CD14-positive monocyte (primary cell): ENCODE measurements around the gene COTL1. TPM values are rescaled to one million over a fixed set of nuclear protein-coding genes. Genes with fewer than 3 reads are reported as not detected.

Experiments
- DNase-seq, 3 donors: peaks; one replicate each; pipeline ENCODE4 v3.0.0-alpha.2; 2011 to 2022
- H2AFZ ChIP-seq: 2 replicates; pipeline ENCODE4 v1.6.0; 2012; ENCODE audit warnings: mild to moderate bottlenecking, low read depth, low read length, inconsistent platforms; ENCODE audit not compliant: insufficient read depth, poor library complexity, severe bottlenecking
- H3K27ac ChIP-seq, 2 donors: 1 replicate in 1 of 2; 2 replicates in 1 of 2; pipeline ENCODE4 v1.5.1; 2012 to 2013; ENCODE audit warnings: low read length in 2 of 2, control low read depth in 1 of 2, inconsistent platforms in 1 of 2, low read depth in 1 of 2, mild to moderate bottlenecking in 1 of 2
- H3K27me3 ChIP-seq, 2 donors: one replicate each; pipeline versions ENCODE4 v1.6.0 to v1.6.1; 2011 to 2013; ENCODE audit warnings: low read length in 2 of 2; ENCODE audit not compliant: control insufficient read depth in 2 of 2, insufficient read depth in 2 of 2
- H3K36me3 ChIP-seq, 2 donors: replicated peaks in 1 of 2; 1 replicate in 1 of 2; 2 replicates in 1 of 2; pipeline versions ENCODE4 v1.5.1 to v1.6.1; 2012 to 2013; ENCODE audit warnings: low read length in 2 of 2, control low read depth in 1 of 2, inconsistent platforms in 1 of 2, mild to moderate bottlenecking in 1 of 2; ENCODE audit not compliant: insufficient read depth in 2 of 2, control insufficient read depth in 1 of 2
- H3K4me1 ChIP-seq, 2 donors: 1 replicate in 1 of 2; 2 replicates in 1 of 2; pipeline versions ENCODE4 v1.5.1 to v1.6.1; 2012 to 2013; ENCODE audit warnings: low read length in 2 of 2, control low read depth in 1 of 2, inconsistent platforms in 1 of 2, mild to moderate bottlenecking in 1 of 2, moderate library complexity in 1 of 2; ENCODE audit not compliant: insufficient read depth in 2 of 2, control insufficient read depth in 1 of 2
- H3K4me2 ChIP-seq: replicated peaks from 2 replicates; pipeline ENCODE3; 2012; ENCODE audit warnings: low read length, moderate library complexity, mild to moderate bottlenecking; ENCODE audit not compliant: poor library complexity, severe bottlenecking; ENCODE audit errors: extremely low read depth
- H3K4me3 ChIP-seq, 3 experiments: fragments of 200-600 bp in 1 of 3; sonication (generic) in 1 of 3; replicated peaks in 1 of 3; 1 replicate in 2 of 3; 2 replicates in 1 of 3; pipeline ENCODE4 v1.5.1; 2011 to 2013; ENCODE audit warnings: low read length in 3 of 3, mild to moderate bottlenecking in 3 of 3, control low read depth in 2 of 3, low read depth in 2 of 3, inconsistent platforms in 1 of 3, moderate library complexity in 1 of 3
- H3K79me2 ChIP-seq: 2 replicates; pipeline ENCODE4 v1.6.0; 2012; ENCODE audit warnings: mild to moderate bottlenecking, control low read depth, inconsistent platforms, low read length, moderate library complexity; ENCODE audit not compliant: insufficient read depth
- H3K9ac ChIP-seq: 2 replicates; pipeline ENCODE4 v1.6.0; 2017; ENCODE audit warnings: low read length, mild to moderate bottlenecking; ENCODE audit not compliant: insufficient read depth, poor library complexity, severe bottlenecking
- H3K9me3 ChIP-seq, 2 donors: replicated peaks in 1 of 2; 1 replicate in 1 of 2; 2 replicates in 1 of 2; pipeline versions ENCODE4 v1.5.1 to v1.6.1; 2012 to 2013; ENCODE audit warnings: low read length in 2 of 2, control low read depth in 1 of 2; ENCODE audit not compliant: control insufficient read depth in 1 of 2, insufficient read depth in 1 of 2
- H4K20me1 ChIP-seq: 2 replicates; pipeline ENCODE4 v1.6.0; 2012; ENCODE audit warnings: mild to moderate bottlenecking, low read length, control low read depth, moderate library complexity; ENCODE audit not compliant: insufficient read depth
- H3K27ac Mint-ChIP-seq, 7 donors: one replicate each; pipeline ENCODE4 v1.8.0; 2020; ENCODE audit warnings: mild to moderate bottlenecking in 7 of 7, mixed read lengths in 7 of 7, moderate library complexity in 6 of 7, inconsistent platforms in 2 of 7
- H3K27me3 Mint-ChIP-seq, 3 donors: one replicate each; pipeline ENCODE4 v1.8.0; 2021 to 2022; ENCODE audit warnings: low read depth in 3 of 3, mild to moderate bottlenecking in 3 of 3, mixed read lengths in 3 of 3, moderate library complexity in 3 of 3, inconsistent platforms in 1 of 3
- H3K36me3 Mint-ChIP-seq, 2 donors: one replicate each; pipeline ENCODE4 v1.8.0; 2020; ENCODE audit warnings: mixed read lengths in 2 of 2, inconsistent platforms in 1 of 2, mild to moderate bottlenecking in 1 of 2
- H3K4me1 Mint-ChIP-seq: one replicate; pipeline ENCODE4 v1.8.0; 2020; ENCODE audit warnings: mild to moderate bottlenecking, mixed read lengths
- H3K4me3 Mint-ChIP-seq, 2 donors: one replicate each; pipeline ENCODE4 v1.8.0; 2020; ENCODE audit warnings: mild to moderate bottlenecking in 2 of 2, mixed read lengths in 2 of 2, moderate library complexity in 1 of 2
- H3K9me3 Mint-ChIP-seq, 7 donors: one replicate each; pipeline ENCODE4 v1.8.0; 2020 to 2022; ENCODE audit warnings: mixed read lengths in 7 of 7, mild to moderate bottlenecking in 6 of 7, moderate library complexity in 6 of 7, inconsistent platforms in 2 of 7
- WGBS: methylation state at CpG from one replicate; pipeline ENCODE4 v1.1.5; 2013; ENCODE audit warnings: missing lambda C conversion rate; ENCODE audit not compliant: insufficient coverage; 5-methylcytosine and 5-hydroxymethylcytosine counted together
- intact Hi-C, 2 donors: fragments of 100-400 bp; cut with micrococcal nuclease; formaldehyde crosslinking; loops; one replicate each; pipeline versions ENCODE4 v1.15.0 to v1.15.1; 2023
- polyA plus RNA-seq, 3 donors: library from polyadenylated mRNA; depleted of rRNA in 1 of 3; unstranded in 2 of 3; stranded (reverse) in 1 of 3; fragments of 300-500 nt in 2 of 3; fragments of >200 nt in 1 of 3; fragmentation: Illumina TruSeq in 2 of 3; gene quantifications; 1 replicate in 2 of 3; 2 replicates in 1 of 3; pipeline ENCODE4 v1.2.3, GENCODE V29; 2012 to 2021
- TF ChIP-seq, protein P1 (sequence below): fragments of 200-600 bp; IDR thresholded peaks from one replicate; pipeline ENCODE4 v1.8.0; 2022; ENCODE audit warnings: antibody characterized with exemption, mild to moderate bottlenecking

The COTL1 gene
- polyA plus RNA-seq, 3 donors, result 648 to 1,843 (median 1,643) TPM

DNA sequence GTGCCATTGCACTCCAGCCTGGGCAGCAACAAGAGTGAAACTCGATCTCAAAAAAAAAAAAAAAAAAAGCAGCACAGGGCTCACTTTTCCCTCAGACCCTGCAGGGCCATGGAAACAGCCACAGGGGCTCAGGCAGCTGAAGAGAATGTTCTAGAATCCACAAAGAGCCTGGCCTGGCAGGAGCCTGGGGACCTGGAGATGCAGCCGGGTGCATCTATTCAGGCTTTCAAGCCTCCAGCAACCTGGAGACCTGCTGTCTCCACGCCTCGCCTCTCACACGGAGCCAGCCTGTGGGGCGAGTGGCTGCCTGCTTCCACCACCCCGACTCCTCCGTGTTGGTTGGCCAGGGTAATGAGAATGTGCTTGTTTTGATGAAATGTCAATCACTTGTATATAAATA, 69.4 kb downstream of the COTL1 start:
- no peak overlapping the region for H3K27ac Mint-ChIP-seq
- Histone ChIP-seq H3K9me3 (no peaks in the 10 kb centered on the region), H3K36me3 (no peaks in the 10 kb centered on the region), H3K27me3 (peaks cover 0 to 20% of the 10 kb centered on the region in 2 donors), H3K9ac (no peak overlapping the region), H3K27ac (no peak overlapping the region), H3K79me2 (no peaks in the 10 kb centered on the region), H3K4me3 (no peak overlapping the region), H3K4me1 (peaks cover 10 to 21% of the 10 kb centered on the region in 2 donors), H4K20me1 (no peaks in the 10 kb centered on the region), H2AFZ (no peak overlapping the region), H3K4me2 (no peak overlapping the region)
- no peak for DNase-seq
- WGBS, result 89% methylated on average over 1 of the region's 8 CpGs
- peaks cover 5 to 8% of the 10 kb centered on the region in 2 donors for H3K36me3 Mint-ChIP-seq
- no peak overlapping the region for H3K4me3 Mint-ChIP-seq
- peaks cover 21 to 34% (median 23%) of the 10 kb centered on the region in 3 donors for H3K27me3 Mint-ChIP-seq
- TF ChIP-seq, protein P1, sequence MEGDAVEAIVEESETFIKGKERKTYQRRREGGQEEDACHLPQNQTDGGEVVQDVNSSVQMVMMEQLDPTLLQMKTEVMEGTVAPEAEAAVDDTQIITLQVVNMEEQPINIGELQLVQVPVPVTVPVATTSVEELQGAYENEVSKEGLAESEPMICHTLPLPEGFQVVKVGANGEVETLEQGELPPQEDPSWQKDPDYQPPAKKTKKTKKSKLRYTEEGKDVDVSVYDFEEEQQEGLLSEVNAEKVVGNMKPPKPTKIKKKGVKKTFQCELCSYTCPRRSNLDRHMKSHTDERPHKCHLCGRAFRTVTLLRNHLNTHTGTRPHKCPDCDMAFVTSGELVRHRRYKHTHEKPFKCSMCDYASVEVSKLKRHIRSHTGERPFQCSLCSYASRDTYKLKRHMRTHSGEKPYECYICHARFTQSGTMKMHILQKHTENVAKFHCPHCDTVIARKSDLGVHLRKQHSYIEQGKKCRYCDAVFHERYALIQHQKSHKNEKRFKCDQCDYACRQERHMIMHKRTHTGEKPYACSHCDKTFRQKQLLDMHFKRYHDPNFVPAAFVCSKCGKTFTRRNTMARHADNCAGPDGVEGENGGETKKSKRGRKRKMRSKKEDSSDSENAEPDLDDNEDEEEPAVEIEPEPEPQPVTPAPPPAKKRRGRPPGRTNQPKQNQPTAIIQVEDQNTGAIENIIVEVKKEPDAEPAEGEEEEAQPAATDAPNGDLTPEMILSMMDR, result no peak
- no peaks in the 10 kb centered on the region for H3K9me3 Mint-ChIP-seq
- peaks cover 32% of the 10 kb centered on the region for H3K4me1 Mint-ChIP-seq
- intact Hi-C loops, result no loop called here

DNA sequence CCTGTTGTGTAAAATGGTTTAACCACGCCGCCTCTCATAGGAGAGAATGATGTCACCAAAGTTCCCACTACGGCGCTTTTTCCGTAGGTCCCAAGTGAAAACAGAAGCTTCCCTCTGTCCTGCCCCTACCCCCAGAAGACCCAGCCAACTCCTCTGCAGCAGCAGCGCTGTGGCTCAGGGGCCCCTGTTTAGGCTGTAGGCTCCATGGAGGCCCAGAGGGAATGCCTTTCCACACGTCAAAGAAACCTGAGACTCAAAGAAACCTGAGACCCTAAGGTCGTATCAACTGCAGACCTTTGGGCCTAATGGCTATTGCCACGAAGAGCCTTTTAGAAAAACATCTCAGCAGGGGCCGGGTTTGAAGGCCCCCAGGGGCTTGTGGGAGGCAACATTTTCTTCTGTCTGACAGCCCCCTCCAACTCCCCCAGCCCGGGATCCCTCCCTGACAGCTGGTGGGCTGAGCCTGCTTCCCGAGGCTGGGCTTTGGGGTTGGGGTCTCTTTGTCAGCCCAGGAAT, 70.3 kb downstream of the COTL1 start:
- DNase-seq, result no peak
- H4K20me1 ChIP-seq, result no peaks in the 10 kb centered on the region
- H3K9me3 Mint-ChIP-seq, result no peaks in the 10 kb centered on the region
- 92% methylated on average over 6 of the region's 12 CpGs for WGBS
- peaks cover 29% of the 10 kb centered on the region for H3K4me1 Mint-ChIP-seq
- peaks cover 10 to 21% of the 10 kb centered on the region in 2 donors for H3K4me1 ChIP-seq
- H3K9me3 ChIP-seq, result no peaks in the 10 kb centered on the region
- no peak overlapping the region for H3K27ac ChIP-seq
- H2AFZ ChIP-seq, result no peak overlapping the region
- H3K27me3 Mint-ChIP-seq, result peaks cover 21 to 34% (median 21%) of the 10 kb centered on the region in 3 donors
- TF ChIP-seq, protein P1, result no peak
- H3K79me2 ChIP-seq, result no peaks in the 10 kb centered on the region
- H3K4me3 Mint-ChIP-seq, result no peak overlapping the region
- H3K9ac ChIP-seq, result no peak overlapping the region
- intact Hi-C loops, result no loop called here
- no peak overlapping the region for H3K4me3 ChIP-seq
- peaks cover 0 to 20% of the 10 kb centered on the region in 2 donors for H3K27me3 ChIP-seq
- H3K36me3 ChIP-seq, result no peaks in the 10 kb centered on the region
- peaks cover 4 to 5% of the 10 kb centered on the region in 2 donors for H3K36me3 Mint-ChIP-seq
- no peak overlapping the region for H3K27ac Mint-ChIP-seq
- no peak overlapping the region for H3K4me2 ChIP-seq
